HUES6 (cell line): ENCODE results near the gene CARD19.

Source experiments
- H3K27ac ChIP-seq: 2 replicates; pipeline ENCODE4 v1.7.0; 2013; ENCODE audit warnings: low read depth, mild to moderate bottlenecking, low read length, inconsistent platforms
- H3K27me3 ChIP-seq: 2 replicates; pipeline ENCODE4 v1.6.1; 2013; ENCODE audit warnings: low read length; ENCODE audit not compliant: control insufficient read depth, insufficient read depth
- H3K36me3 ChIP-seq: 2 replicates; pipeline ENCODE4 v1.6.1; 2013; ENCODE audit warnings: low read length; ENCODE audit not compliant: control insufficient read depth, insufficient read depth
- H3K4me1 ChIP-seq: 2 replicates; pipeline ENCODE4 v1.6.1; 2013; ENCODE audit warnings: low read length; ENCODE audit not compliant: control insufficient read depth, insufficient read depth
- H3K4me3 ChIP-seq: 2 replicates; pipeline ENCODE4 v1.5.1; 2013; ENCODE audit warnings: low read depth, low read length
- H3K9ac ChIP-seq: one replicate; pipeline ENCODE4 v1.6.1; 2013; ENCODE audit warnings: mild to moderate bottlenecking, low read length
- H3K9me3 ChIP-seq: 2 replicates; pipeline ENCODE4 v1.6.1; 2013; ENCODE audit warnings: low read depth, low read length; ENCODE audit not compliant: control insufficient read depth, insufficient read depth

The CARD19 gene

DNA sequence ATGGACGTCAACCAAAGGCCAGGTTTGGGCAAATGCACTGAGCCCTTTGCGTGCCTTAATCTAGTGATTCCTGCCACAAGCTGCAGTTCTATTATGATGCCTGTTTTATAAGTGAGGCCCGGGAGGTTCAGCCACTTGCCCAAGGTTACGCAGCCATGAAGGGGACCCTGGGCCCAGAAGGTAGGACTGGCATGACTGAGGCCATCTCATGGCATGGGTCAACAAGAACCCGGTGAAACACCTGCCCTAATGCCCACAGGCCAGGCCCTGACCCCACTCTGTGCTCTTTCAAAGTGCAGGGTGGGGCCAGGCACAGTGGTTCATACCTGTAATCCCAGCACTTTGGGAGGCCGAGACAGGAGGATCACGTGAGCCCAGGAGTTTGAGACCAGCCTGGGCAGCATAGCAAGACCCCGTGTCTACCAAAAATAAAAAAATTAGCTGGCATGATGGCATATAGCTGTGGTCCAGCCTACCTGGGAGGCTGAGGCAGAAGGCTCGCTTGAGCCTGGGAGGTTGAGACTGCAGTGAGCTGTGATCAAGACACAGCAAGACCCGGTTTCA lies 29.4 kb downstream of the CARD19 start:
- H3K36me3 ChIP-seq: peaks cover 34% of the 10 kb centered on the region
- H3K9ac ChIP-seq: no peak overlapping the region
- H3K4me3 ChIP-seq: no peak overlapping the region
- no peak overlapping the region for H3K27ac ChIP-seq
- H3K9me3 ChIP-seq: no peaks in the 10 kb centered on the region
- H3K27me3 ChIP-seq: no peaks in the 10 kb centered on the region
- H3K4me1 ChIP-seq: peaks cover 17% of the 10 kb centered on the region

DNA sequence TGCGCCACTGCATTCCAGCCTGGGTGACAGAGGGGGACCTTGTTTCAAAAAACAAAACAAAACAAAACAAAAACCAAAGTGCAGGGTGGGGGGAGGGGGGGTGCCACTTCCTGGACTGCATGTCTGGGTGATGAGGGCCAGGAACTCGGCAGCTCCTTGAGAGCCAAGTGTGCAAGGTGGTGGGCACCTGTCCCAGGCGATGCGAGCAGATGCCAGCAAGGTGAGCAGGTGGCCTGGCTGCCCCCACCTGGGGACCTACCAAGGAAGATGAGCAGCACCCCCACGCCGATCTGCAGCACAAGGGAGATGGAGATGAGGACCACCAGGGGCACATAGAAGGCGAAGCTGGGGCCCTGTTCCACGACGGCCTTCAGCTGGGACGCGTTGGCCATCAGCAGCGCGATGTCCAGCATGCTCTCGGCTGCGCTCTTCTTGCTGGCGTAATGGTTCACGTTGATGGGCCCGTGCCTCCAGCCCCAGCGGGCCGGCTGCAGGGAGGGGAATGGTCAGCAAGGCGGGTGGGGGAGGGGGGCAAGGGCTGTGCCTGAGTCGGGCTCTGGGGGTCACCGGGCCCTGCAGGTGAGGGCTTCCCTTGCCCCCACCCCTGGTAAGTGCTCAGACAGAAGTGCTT lies 30.2 kb downstream of the CARD19 start:
- Histone ChIP-seq H3K27me3 (no peaks in the 10 kb centered on the region), H3K9me3 (no peaks in the 10 kb centered on the region), H3K27ac (no peak overlapping the region), H3K4me1 (peaks cover 20% of the 10 kb centered on the region), H3K9ac (no peak overlapping the region), H3K36me3 (peaks cover 30% of the 10 kb centered on the region), H3K4me3 (no peak overlapping the region)

DNA sequence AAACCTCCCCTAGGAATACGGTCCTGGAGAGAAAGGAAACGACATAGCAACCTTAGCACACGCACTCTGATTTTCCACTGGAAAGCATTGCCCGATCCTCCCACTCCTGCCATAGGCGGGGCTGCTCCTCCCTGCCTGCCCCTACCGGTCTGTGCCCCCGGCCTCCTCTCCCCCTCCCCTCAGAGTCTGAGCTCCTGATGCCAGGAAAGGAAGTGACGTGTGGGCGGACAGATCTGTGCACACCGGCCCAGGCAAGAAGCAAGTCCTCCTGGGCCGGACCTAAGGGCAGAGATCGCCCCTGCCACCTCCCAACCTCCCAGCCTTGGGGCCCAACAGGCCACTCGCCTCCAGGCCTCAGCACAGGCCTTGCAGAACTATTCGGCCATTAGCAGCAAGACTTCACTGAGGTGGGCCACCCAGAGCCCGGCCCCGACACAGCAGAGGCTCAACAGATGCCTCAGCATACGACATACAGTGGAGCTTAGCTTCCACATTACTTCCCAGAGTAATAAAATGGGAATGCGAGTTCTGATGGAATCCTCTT lies 30.9 kb downstream of the CARD19 start:
- H3K9ac ChIP-seq: no peak overlapping the region
- no peak overlapping the region for H3K4me3 ChIP-seq
- H3K36me3 ChIP-seq: peaks cover 25% of the 10 kb centered on the region
- H3K27me3 ChIP-seq: no peaks in the 10 kb centered on the region
- no peaks in the 10 kb centered on the region for H3K9me3 ChIP-seq
- H3K27ac ChIP-seq: no peak overlapping the region
- H3K4me1 ChIP-seq: peaks cover 26% of the 10 kb centered on the region

DNA sequence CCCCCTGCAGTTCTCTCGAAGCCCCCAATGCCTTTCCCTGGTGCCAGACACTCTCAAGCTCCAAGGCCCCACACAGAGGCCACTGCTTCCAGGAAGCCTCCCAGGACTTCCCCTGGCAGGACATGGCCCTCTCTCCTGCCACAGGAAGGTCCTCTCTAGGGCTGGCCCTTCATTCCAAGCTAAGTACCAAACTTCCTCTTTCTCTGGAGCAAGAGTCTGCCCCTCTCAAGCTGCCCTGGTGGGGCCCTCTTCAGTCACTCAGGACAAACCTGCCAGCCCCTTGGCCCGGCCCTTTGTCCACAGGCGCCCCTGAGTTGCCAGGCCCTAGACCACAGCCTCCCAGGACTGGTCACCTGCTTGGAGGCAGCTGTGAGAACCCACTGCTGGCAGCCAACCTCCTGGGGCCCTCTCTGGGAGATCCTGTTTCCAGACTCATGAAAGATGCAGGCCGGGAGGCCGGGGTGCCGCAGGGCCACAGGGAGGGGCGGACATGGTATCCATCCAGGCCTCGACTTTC lies 31.4 kb downstream of the CARD19 start:
- Histone ChIP-seq H3K4me3 (no peak overlapping the region), H3K9ac (no peak overlapping the region), H3K4me1 (peaks cover 30% of the 10 kb centered on the region), H3K27ac (no peak overlapping the region), H3K27me3 (no peaks in the 10 kb centered on the region), H3K36me3 (peaks cover 25% of the 10 kb centered on the region), H3K9me3 (no peaks in the 10 kb centered on the region)

DNA sequence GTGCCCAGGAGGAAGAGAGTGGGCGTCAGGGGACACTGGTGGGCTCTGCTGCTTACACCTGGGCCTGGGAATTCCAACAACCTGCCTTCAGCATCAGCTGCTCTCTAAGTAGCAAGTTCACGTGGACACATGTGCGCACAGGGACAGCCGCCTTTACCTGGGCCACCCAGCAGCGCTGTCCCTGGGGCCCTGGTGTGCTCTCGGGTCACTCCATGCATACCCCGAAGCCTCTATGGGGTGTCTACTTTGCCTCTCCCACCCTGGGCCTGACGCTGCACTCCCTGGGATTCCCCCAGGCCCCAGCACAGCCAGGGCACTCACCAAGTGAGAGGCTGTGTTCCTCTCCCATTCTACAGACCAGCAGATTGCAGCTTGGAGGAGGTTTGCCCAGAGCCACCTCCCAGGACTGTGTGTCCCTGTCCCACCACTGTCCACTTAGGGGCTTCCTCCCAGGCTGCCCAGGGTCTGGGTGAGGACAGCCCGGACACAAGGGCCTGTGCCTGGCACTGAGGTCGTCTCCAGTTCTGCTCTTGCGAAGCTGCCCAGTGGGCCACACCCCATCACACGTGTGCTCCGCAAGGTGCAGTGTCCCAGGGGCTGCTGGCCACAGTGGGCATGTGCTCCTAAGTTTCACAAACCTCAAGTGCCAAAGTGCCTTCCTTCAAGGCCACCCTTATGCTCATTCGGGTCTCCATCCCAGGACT lies 32.1 kb downstream of the CARD19 start:
- H3K27ac ChIP-seq: no peak overlapping the region
- peaks cover 38% of the 10 kb centered on the region for H3K4me1 ChIP-seq
- H3K36me3 ChIP-seq: peaks cover 20% of the 10 kb centered on the region
- H3K9ac ChIP-seq: no peak overlapping the region
- no peak overlapping the region for H3K4me3 ChIP-seq
- no peaks in the 10 kb centered on the region for H3K9me3 ChIP-seq
- H3K27me3 ChIP-seq: no peaks in the 10 kb centered on the region

DNA sequence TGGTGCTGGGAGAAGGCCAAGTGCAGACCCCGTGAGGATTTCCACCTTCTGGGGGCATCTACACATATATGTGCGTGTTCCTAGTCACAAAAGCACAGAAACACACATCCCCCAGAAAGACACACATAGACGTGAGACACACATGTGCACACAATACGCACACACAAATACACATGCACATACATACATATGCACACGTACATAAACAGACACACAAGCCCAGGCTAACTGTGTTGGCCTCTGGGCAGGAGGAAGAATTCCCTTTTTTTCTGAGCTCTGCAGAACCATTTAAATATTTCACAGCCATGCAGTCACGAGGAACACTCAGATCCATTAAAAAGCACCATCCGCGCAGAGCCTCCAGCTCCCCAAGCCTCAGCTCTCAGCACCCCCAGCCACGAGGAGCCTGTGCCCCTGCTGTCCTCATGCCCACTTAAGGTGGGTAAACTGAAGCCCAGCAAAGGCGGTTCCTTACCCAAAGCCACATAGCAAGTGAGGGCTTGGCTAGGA lies 32.8 kb downstream of the CARD19 start:
- Histone ChIP-seq H3K36me3 (peaks cover 14% of the 10 kb centered on the region), H3K4me1 (peaks cover 41% of the 10 kb centered on the region), H3K4me3 (no peak overlapping the region), H3K27me3 (no peaks in the 10 kb centered on the region), H3K9ac (no peak overlapping the region), H3K9me3 (no peaks in the 10 kb centered on the region), H3K27ac (no peak overlapping the region)

DNA sequence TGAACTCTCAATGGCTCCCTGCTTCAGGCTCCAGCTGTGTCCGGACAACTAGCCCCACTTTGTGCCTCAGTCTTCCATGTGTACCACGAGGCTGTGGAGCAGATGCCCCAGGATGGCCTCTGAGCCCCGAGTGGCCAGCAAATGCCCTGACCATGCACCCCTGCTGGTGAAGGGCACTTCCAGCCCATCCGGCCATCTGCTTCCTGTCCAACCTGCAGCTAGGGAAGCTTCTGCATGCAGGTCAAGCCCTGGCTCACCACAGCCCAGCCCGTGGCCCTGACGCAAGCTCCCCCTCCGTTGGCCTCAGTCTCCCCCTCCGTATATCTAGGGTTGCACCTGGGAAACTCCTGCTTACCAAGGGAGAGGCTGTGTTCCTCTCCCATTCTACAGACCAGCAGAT lies 33.3 kb downstream of the CARD19 start:
- Histone ChIP-seq H3K27me3 (no peaks in the 10 kb centered on the region), H3K4me1 (peaks cover 41% of the 10 kb centered on the region), H3K9ac (no peak overlapping the region), H3K9me3 (no peaks in the 10 kb centered on the region), H3K4me3 (no peak overlapping the region), H3K27ac (no peak overlapping the region), H3K36me3 (peaks cover 10% of the 10 kb centered on the region)

DNA sequence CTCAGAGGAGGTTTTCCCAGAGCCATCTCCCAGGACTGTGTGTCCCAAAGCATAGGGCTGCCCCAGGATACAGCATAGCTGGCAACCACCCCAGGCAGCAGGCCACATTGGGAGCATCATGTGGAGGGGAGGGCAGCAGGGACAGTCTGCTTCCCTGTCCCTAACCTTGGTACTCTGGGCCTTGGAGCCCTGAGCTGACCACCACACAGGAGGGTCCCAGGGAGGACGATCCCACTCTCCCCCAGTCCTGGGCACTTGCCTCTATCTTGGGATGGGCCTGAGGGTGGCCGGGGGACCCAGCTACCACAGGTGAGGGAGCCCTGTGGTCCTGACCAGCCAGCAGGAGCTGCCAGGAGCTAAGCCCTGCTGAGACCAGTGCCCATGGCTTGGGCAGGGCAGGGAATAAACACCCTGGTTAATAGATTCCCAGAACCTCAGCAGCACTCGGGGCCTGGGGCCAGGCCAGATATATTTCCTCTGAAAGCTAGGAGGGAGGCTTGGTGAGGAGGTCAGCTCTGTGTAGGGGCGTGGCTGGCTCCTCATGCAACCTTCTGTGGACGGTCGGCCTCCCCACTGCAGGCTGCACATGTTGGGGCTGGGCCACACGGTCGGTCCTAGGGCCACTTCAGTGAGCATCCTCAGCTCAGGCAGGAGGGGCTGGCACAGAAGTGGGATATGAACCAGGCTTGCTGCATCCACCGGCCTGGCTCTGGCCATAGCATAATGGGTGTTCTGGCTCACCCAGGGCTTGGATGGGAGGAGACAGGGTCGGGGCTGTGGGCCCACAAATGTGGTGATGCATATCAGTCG lies 33.9 kb downstream of the CARD19 start:
- Histone ChIP-seq H3K27me3 (peaks cover 4% of the 10 kb centered on the region), H3K9ac (no peak overlapping the region), H3K4me3 (no peak overlapping the region), H3K4me1 (peaks cover 47% of the 10 kb centered on the region), H3K27ac (no peak overlapping the region), H3K36me3 (peaks cover 5% of the 10 kb centered on the region; the same call in 1 of the 2 replicates), H3K9me3 (no peaks in the 10 kb centered on the region)

DNA sequence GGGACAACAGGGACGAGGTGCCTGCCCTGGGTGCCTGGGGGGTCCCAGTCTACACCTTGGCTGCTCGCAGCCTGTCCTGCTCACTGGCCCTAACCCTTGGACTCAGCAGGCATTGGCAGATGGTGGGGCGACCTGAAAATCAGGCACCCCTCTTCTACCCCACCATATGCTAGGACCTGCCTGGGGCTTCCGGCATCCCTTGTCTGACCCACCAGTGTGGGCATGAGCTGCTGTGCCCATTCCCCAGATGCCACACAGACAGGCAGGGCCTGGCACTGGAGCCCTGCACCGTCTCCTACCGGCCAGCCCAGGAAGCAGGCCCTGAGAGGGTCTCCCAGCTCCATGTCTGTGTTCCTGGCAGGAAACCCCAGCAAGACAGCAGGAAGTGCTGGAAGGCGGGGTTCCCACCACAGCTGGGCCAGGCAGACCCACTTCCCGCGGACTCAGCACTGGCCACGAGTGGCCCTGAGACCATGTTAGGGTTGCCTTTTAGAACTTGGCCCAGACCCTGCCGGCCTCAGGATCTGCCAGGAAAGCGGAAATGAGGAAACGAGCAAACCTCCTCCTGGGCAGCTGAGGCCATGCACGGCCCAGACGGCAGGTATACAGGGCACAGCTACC lies 35.0 kb downstream of the CARD19 start:
- H3K9me3 ChIP-seq: no peaks in the 10 kb centered on the region
- peaks cover 11% of the 10 kb centered on the region for H3K27me3 ChIP-seq
- H3K4me1 ChIP-seq: peaks cover 48% of the 10 kb centered on the region
- H3K4me3 ChIP-seq: no peak overlapping the region
- no peak overlapping the region for H3K27ac ChIP-seq
- H3K9ac ChIP-seq: no peak overlapping the region
- no peaks in the 10 kb centered on the region for H3K36me3 ChIP-seq

DNA sequence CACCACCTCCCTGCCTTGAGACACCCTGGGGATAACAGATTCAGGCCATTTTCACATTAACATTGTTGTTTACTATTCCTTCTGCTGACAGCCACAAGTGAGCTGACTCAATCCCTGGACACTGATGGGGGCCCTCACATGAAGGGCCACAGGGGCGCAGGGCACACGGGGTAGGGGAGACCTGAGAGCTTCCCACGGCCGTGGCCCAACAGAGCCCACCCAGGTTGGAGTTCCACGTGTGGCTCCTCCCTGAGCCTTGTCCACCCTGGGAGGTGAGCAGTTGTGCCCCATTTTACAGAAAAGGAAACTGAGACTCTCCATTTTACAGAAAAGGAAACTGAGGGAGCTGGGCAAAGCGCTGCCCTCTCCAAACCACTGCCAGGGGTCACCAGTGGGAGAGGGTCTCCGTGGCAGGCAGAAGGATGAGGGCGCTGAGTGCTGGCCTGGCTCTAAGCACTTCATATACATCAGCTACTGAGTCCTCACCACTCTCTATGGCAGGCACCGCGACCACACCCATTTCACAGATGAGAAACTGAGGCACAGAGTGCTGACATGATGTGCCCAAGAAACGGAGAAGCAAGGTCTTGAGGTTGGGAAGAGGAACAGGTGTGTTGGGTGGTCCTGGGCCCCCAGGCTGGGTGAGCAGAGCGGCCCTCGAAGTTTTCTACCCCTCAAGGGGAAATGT lies 35.7 kb downstream of the CARD19 start:
- Histone ChIP-seq H3K27ac (no peak overlapping the region), H3K4me3 (no peak overlapping the region), H3K9ac (no peak overlapping the region), H3K36me3 (no peaks in the 10 kb centered on the region), H3K4me1 (peaks cover 43% of the 10 kb centered on the region), H3K9me3 (no peaks in the 10 kb centered on the region), H3K27me3 (peaks cover 11% of the 10 kb centered on the region)
